Small intestine (tissue), 7 donors: ENCODE results near the gene R3HDM2. TPM values are rescaled to one million over a fixed set of nuclear protein-coding genes. Genes with fewer than 3 reads are reported as not detected.

Experiments used
- DNase-seq, 2 donors: peaks; one replicate each; pipeline versions ENCODE4 v3.0.0 to v3.0.0-alpha.2; 2013
- FAIRE-seq: peaks from 2 replicates; lab custom pipeline; 2012; peaks lifted over from hg19 to GRCh38; lab: Jason Lieb, UNC
- H3K27ac ChIP-seq, 3 donors: one replicate each; pipeline ENCODE4 v1.5.1; 2013; ENCODE audit warnings: low read length in 2 of 3, mild to moderate bottlenecking in 2 of 3, control low read depth in 1 of 3, inconsistent platforms in 1 of 3, low read depth in 1 of 3, moderate library complexity in 1 of 3
- H3K27me3 ChIP-seq, 3 donors: one replicate each; pipeline ENCODE4 v1.6.1; 2013; ENCODE audit warnings: low read length in 3 of 3, inconsistent platforms in 1 of 3; ENCODE audit not compliant: control insufficient read depth in 3 of 3, insufficient read depth in 3 of 3
- H3K36me3 ChIP-seq, 3 donors: one replicate each; pipeline ENCODE4 v1.6.1; 2013; ENCODE audit warnings: low read length in 3 of 3, inconsistent platforms in 1 of 3, low read depth in 1 of 3, mild to moderate bottlenecking in 1 of 3, moderate library complexity in 1 of 3; ENCODE audit not compliant: control insufficient read depth in 3 of 3, insufficient read depth in 2 of 3
- H3K4me1 ChIP-seq, 3 donors: one replicate each; pipeline ENCODE4 v1.6.1; 2013; ENCODE audit warnings: low read length in 2 of 3, inconsistent platforms in 1 of 3, low read depth in 1 of 3, mild to moderate bottlenecking in 1 of 3, moderate library complexity in 1 of 3; ENCODE audit not compliant: control insufficient read depth in 3 of 3, insufficient read depth in 2 of 3
- H3K4me3 ChIP-seq, 3 donors: one replicate each; pipeline ENCODE4 v1.5.1; 2013; ENCODE audit warnings: low read length in 3 of 3, control low read depth in 1 of 3, inconsistent platforms in 1 of 3, low read depth in 1 of 3, mild to moderate bottlenecking in 1 of 3, moderate library complexity in 1 of 3
- H3K9me3 ChIP-seq, 2 donors: one replicate each; pipeline ENCODE4 v1.6.1; 2013; ENCODE audit warnings: low read depth in 1 of 2, low read length in 1 of 2; ENCODE audit not compliant: control insufficient read depth in 2 of 2, insufficient read depth in 1 of 2
- WGBS, 3 donors: extraction: QIAGEN DNeasy Blood & Tissue Kit; methylation state at CpG; one replicate each; pipeline ENCODE4 v1.1.7; 2013; 5-methylcytosine and 5-hydroxymethylcytosine counted together
- polyA plus RNA-seq, 4 donors: library from polyadenylated mRNA; stranded (reverse) in 3 of 4; unstranded in 1 of 4; fragments of 200-250 nt in 3 of 4; fragments of 120-200 nt in 1 of 4; gene quantifications; one replicate each; pipeline versions ENCODE4 v1.2.1 to v1.2.3, GENCODE V29; 2013
- donor health status: healthy with polysubstance abuse.
- donor health status: control.
- donor health status: control.
- donor health status: Bipolar disorder and iron deficiency.
- donor health status: healthy.

The R3HDM2 gene
- polyA plus RNA-seq, 4 donors: 14.5 to 62.4 (median 18.7) TPM

- WGBS, 3 donors: 90 to 95% (median 93%) methylated on average over 13 of the region's 13 CpGs
- Histone ChIP-seq H3K4me3 (no peak overlapping the region), H3K27ac (no peak overlapping the region), H3K36me3 (peaks cover 9 to 48% (median 17%) of the 10 kb centered on the region in 3 donors), H3K27me3 (peaks cover 3 to 44% (median 4%) of the 10 kb centered on the region in 3 donors), H3K4me1 (peaks cover 0 to 27% (median 0%) of the 10 kb centered on the region in 3 donors), H3K9me3 (no peaks in the 10 kb centered on the region)
- FAIRE-seq (no peak), DNase-seq (no peak)
Observed at GRCh38 chr12:57231276-57232021, 199.4 kb downstream of the R3HDM2 start.

- 37 to 46% (median 42%) methylated on average over 10 of the region's 10 CpGs for WGBS, 3 donors
- FAIRE-seq (no peak), DNase-seq (peak in 1 of 2 donors; percentile 54)
- Histone ChIP-seq H3K27ac (peak overlapping the region in 1 of 3 donors; percentile 91), H3K4me1 (peaks cover 0 to 32% (median 0%) of the 10 kb centered on the region in 3 donors), H3K27me3 (peaks cover 4 to 44% (median 8%) of the 10 kb centered on the region in 3 donors), H3K36me3 (peaks cover 9 to 48% (median 17%) of the 10 kb centered on the region in 3 donors), H3K4me3 (peak overlapping the region; percentile 59 to 77 (median 67)), H3K9me3 (no peaks in the 10 kb centered on the region)
Observed at GRCh38 chr12:57230381-57231155, 200.3 kb downstream of the R3HDM2 start.

GRCh38 chr12:57229634-57230380, 201.0 kb downstream of the R3HDM2 start, which contains the start of gene SHMT2:
Gene SHMT2, plus strand, starts transcription at chr12:57229711. Its CDS starts 68 bp downstream, at chr12:57229779.
- no peak for FAIRE-seq

GRCh38 chr12:57229046-57229633, 201.7 kb downstream of the R3HDM2 start:
- 10 to 18% (median 14%) methylated on average over 9 of the region's 9 CpGs for WGBS, 3 donors
- FAIRE-seq: no peak
- peak overlapping the region in 1 of 3 donors; percentile 91 for H3K27ac ChIP-seq

More at GRCh38 chr12:57229634-57230380, 201.0 kb downstream of the R3HDM2 start, which contains the start of gene SHMT2:
- peaks cover 9 to 42% (median 17%) of the 10 kb centered on the region in 3 donors for H3K36me3 ChIP-seq
- peaks cover 4 to 44% (median 13%) of the 10 kb centered on the region in 3 donors for H3K27me3 ChIP-seq
- no peaks in the 10 kb centered on the region for H3K9me3 ChIP-seq
- H3K27ac ChIP-seq: peak within 1 kb of the TSS in 2 of 3 donors; percentile 26 to 91
- DNase-seq: peak; percentile 96 to 97
- peaks cover 0 to 33% (median 0%) of the 10 kb centered on the region in 3 donors for H3K4me1 ChIP-seq
- WGBS, 3 donors: 0 to 1% (median 0%) methylated on average over 39 to 42 of the region's 42 CpGs
- H3K4me3 ChIP-seq: peak within 1 kb of the TSS; percentile 59 to 77 (median 67)

GRCh38 chr12:57227315-57228115, 203.3 kb downstream of the R3HDM2 start:
- Histone ChIP-seq H3K9me3 (no peaks in the 10 kb centered on the region), H3K4me3 (no peak overlapping the region), H3K27ac (no peak overlapping the region), H3K27me3 (peaks cover 4 to 63% (median 31%) of the 10 kb centered on the region in 3 donors), H3K4me1 (peaks cover 0 to 33% (median 0%) of the 10 kb centered on the region in 3 donors), H3K36me3 (peaks cover 0 to 19% (median 0%) of the 10 kb centered on the region in 3 donors)
- DNase-seq (no peak), FAIRE-seq (no peak)
- 29 to 41% (median 39%) methylated on average over 7 to 8 of the region's 8 CpGs for WGBS, 3 donors

More at GRCh38 chr12:57229046-57229633, 201.7 kb downstream of the R3HDM2 start:
- peaks cover 4 to 47% (median 16%) of the 10 kb centered on the region in 3 donors for H3K27me3 ChIP-seq
- no peaks in the 10 kb centered on the region for H3K9me3 ChIP-seq
- no peak for DNase-seq
- H3K4me3 ChIP-seq: peak overlapping the region in 2 of 3 donors; percentile 59 to 77
- peaks cover 0 to 33% (median 0%) of the 10 kb centered on the region in 3 donors for H3K4me1 ChIP-seq
- peaks cover 9 to 36% (median 12%) of the 10 kb centered on the region in 3 donors for H3K36me3 ChIP-seq

- FAIRE-seq (no peak), DNase-seq (no peak)
- Histone ChIP-seq H3K27me3 (peaks cover 4 to 71% (median 37%) of the 10 kb centered on the region in 3 donors), H3K27ac (no peak overlapping the region), H3K9me3 (no peaks in the 10 kb centered on the region), H3K36me3 (peaks cover 0 to 12% (median 0%) of the 10 kb centered on the region in 3 donors), H3K4me1 (peaks cover 0 to 33% (median 0%) of the 10 kb centered on the region in 3 donors), H3K4me3 (no peak overlapping the region)
- WGBS, 3 donors: 12 to 16% (median 16%) methylated on average over 27 to 35 of the region's 35 CpGs
Observed at GRCh38 chr12:57226588-57227314, 204.1 kb downstream of the R3HDM2 start.
